GM12878 (cell line): ENCODE measurements around the gene EPHA1. TPM values are rescaled to one million over a fixed set of nuclear protein-coding genes. Genes with fewer than 3 reads are reported as not detected.

ENCODE experiments used
- ATAC-seq: fragments of 200-7000 bp; cut with Tn5 transposase; 3 replicates; pipeline ENCODE4 v1.9.1; 2020; ENCODE audit warnings: mild to moderate bottlenecking, moderate library complexity
- BruUV-seq: library from RNA; stranded (reverse); fragments of 400-500 nt; replicated peaks from 2 replicates; lab custom pipeline; 2021; lab: Mats Ljungman, UMichigan
- CTCF ChIA-PET: fragments of 300-600 bp; sonication (Branson Sonifier 250); formaldehyde crosslinking; extraction: SDS; loops from one replicate; lab custom pipeline; 2021; ENCODE audit warnings: inconsistent platforms; lab: Yijun Ruan, JAX
- POLR2A ChIA-PET: fragments of 350-600 bp; formaldehyde crosslinking; extraction: SDS; loops from one replicate; lab custom pipeline; 2021; ENCODE audit warnings: inconsistent platforms; lab: Charles Lee
- RAD21 ChIA-PET: fragments of 300-600 bp; sonication (Branson Sonifier 250); formaldehyde crosslinking; loops from one replicate; lab custom pipeline; 2023; ENCODE audit warnings: antibody characterized with exemption; ENCODE audit not compliant: unreplicated experiment; lab: Charles Lee
- SMC1A ChIA-PET: fragments of 300-600 bp; sonication (Branson Sonifier 250); formaldehyde crosslinking; loops from one replicate; lab custom pipeline; 2023; ENCODE audit not compliant: unreplicated experiment, uncharacterized antibody; lab: Charles Lee
- DNase-seq: peaks from one replicate; pipeline ENCODE4 v3.0.0-alpha.2; 2011; ENCODE audit warnings: low read depth, low spot score
- FAIRE-seq: peaks from 3 replicates; lab custom pipeline; 2011; peaks lifted over from hg19 to GRCh38; lab: Jason Lieb, UNC
- H2AFZ ChIP-seq: 2 replicates; pipeline ENCODE4 v1.6.0; 2011; ENCODE audit warnings: low read depth, low read length, control low read depth; ENCODE audit not compliant: control insufficient read depth
- H3K27ac ChIP-seq: 2 replicates; pipeline ENCODE4 v1.5.1; 2011; ENCODE audit warnings: control low read depth; ENCODE audit not compliant: control insufficient read depth, insufficient read depth
- H3K27me3 ChIP-seq, 2 experiments: replicated peaks in 1 of 2; 2 replicates each; pipeline versions ENCODE4 v1.6.0 to v1.6.1; 2011; ENCODE audit warnings: low read length in 1 of 2; ENCODE audit not compliant: control insufficient read depth in 2 of 2, insufficient read depth in 2 of 2
- H3K36me3 ChIP-seq, 2 experiments: 2 replicates each; pipeline ENCODE4 v1.5.1; 2011; ENCODE audit warnings: low read length in 1 of 2; ENCODE audit not compliant: control insufficient read depth in 2 of 2, insufficient read depth in 2 of 2
- H3K4me1 ChIP-seq: 2 replicates; pipeline ENCODE4 v1.6.1; 2011; ENCODE audit warnings: mild to moderate bottlenecking, low read length, moderate library complexity, mixed read lengths; ENCODE audit not compliant: control insufficient read depth, insufficient read depth
- H3K4me2 ChIP-seq: 2 replicates; pipeline ENCODE4 v1.6.0; 2011; ENCODE audit warnings: control low read depth; ENCODE audit not compliant: control insufficient read depth, insufficient read depth
- H3K4me3 ChIP-seq: fragments of 200-600 bp; sonication (generic); 2 replicates; pipeline ENCODE4 v1.5.1; 2016
- H3K79me2 ChIP-seq: 2 replicates; pipeline ENCODE4 v1.6.0; 2011; ENCODE audit warnings: low read length; ENCODE audit not compliant: control insufficient read depth, insufficient read depth
- H3K9ac ChIP-seq: 2 replicates; pipeline ENCODE4 v1.8.0; 2011; ENCODE audit warnings: low read length, control low read depth, mixed read lengths; ENCODE audit not compliant: control insufficient read depth, insufficient read depth
- H3K9me3 ChIP-seq: replicated peaks from 3 replicates; pipeline ENCODE4 v1.5.1; 2011; ENCODE audit warnings: mild to moderate bottlenecking, low read length; ENCODE audit not compliant: control insufficient read depth, insufficient read depth
- H4K20me1 ChIP-seq: 2 replicates; pipeline ENCODE4 v1.6.0; 2011; ENCODE audit not compliant: control insufficient read depth, insufficient read depth
- BCLAF1 ChIP-seq: fragments of 450-650 bp; IDR thresholded peaks from 2 replicates; pipeline ENCODE4 v1.6.1; 2017; ENCODE audit warnings: antibody characterized with exemption, mild to moderate bottlenecking, moderate library complexity
- CHD2 ChIP-seq: IDR thresholded peaks from 2 replicates; pipeline ENCODE4 v1.6.1; 2011; ENCODE audit warnings: low read depth, low read length, improper control_type of control experiment, borderline replicate concordance
- CTCF ChIP-seq, 3 experiments: IDR thresholded peaks in 2 of 3; conservative IDR thresholded peaks in 1 of 3; 2 replicates each; pipeline ENCODE4 v1.5.1; 2011; ENCODE audit warnings: low read depth in 3 of 3, low read length in 3 of 3, mild to moderate bottlenecking in 3 of 3, control low read depth in 2 of 3, moderate library complexity in 2 of 3, inconsistent platforms in 1 of 3, mixed read lengths in 1 of 3; ENCODE audit not compliant: control insufficient read depth in 2 of 3, insufficient read depth in 1 of 3; ENCODE audit errors: extremely low read depth in 1 of 3
- HSF1 ChIP-seq: fragments of 150-350 bp; IDR thresholded peaks from 2 replicates; pipeline ENCODE4 v1.6.1; 2014; ENCODE audit warnings: mild to moderate bottlenecking, low read depth, low read length
- MXI1 ChIP-seq: fragments of 150-350 bp; IDR thresholded peaks from 2 replicates; pipeline ENCODE4 v1.6.1; 2011; ENCODE audit warnings: low read depth, mild to moderate bottlenecking, inconsistent platforms, low read length, improper control_type of control experiment
- PAX8 ChIP-seq: fragments of 450-650 bp; IDR thresholded peaks from 2 replicates; pipeline ENCODE4 v1.6.1; 2017; ENCODE audit warnings: mild to moderate bottlenecking, moderate library complexity
- POLR2A ChIP-seq: IDR thresholded peaks from 2 replicates; pipeline ENCODE4 v1.6.1; 2011; ENCODE audit warnings: low read depth, mild to moderate bottlenecking, low read length
- POLR2AphosphoS5 ChIP-seq: IDR thresholded peaks from 2 replicates; pipeline ENCODE4 v1.6.1; 2011; ENCODE audit warnings: mild to moderate bottlenecking, low read length, inconsistent platforms
- RBBP5 ChIP-seq: fragments of 200-600 bp; sonication (generic); conservative IDR thresholded peaks from 2 replicates; pipeline ENCODE4 v1.6.1; 2016
- SRF ChIP-seq, 2 experiments: IDR thresholded peaks; 2 replicates each; pipeline ENCODE4 v1.6.1; 2011; ENCODE audit warnings: low read depth in 2 of 2, low read length in 2 of 2, mild to moderate bottlenecking in 1 of 2, moderate library complexity in 1 of 2
- TCF3 ChIP-seq: IDR thresholded peaks from 2 replicates; pipeline ENCODE4 v1.6.1; 2012; ENCODE audit warnings: low read depth, mild to moderate bottlenecking, low read length, borderline replicate concordance; ENCODE audit not compliant: insufficient read depth
- WGBS: methylation state at CpG from one replicate; pipeline ENCODE4 v1.1.6; 2016; ENCODE audit warnings: low lambda C conversion rate; ENCODE audit not compliant: insufficient replicate concordance, insufficient coverage; ENCODE audit errors: missing lambda C conversion rate; 5-methylcytosine and 5-hydroxymethylcytosine counted together
- in situ Hi-C: fragments of 300-500 bp; cut with MboI; formaldehyde crosslinking; loops from 9 replicates; pipeline ENCODE4 v1.14.3; 2018; ENCODE audit warnings: mixed read lengths
- intact Hi-C: fragments of 100-400 bp; cut with micrococcal nuclease; formaldehyde crosslinking; loops from one replicate; pipeline ENCODE4 v1.14.2; 2022; ENCODE audit not compliant: unreplicated experiment
- polyA plus RNA-seq, 11 experiments: library from polyadenylated mRNA; depleted of rRNA in 4 of 11; unstranded in 6 of 11; stranded (reverse) in 5 of 11; fragments of >200 nt; fragmentation: Nextera tagmentation in 4 of 11; fragmentation: Illumina TruSeq in 1 of 11; extraction: Ambion mirVana in 4 of 11; extraction: Trizol in 1 of 11; gene quantifications; 1 replicate in 1 of 11; 2 replicates in 10 of 11; pipeline versions ENCODE4 v1.2.1 to v1.2.3, GENCODE V29; 2011 to 2016; ENCODE audit warnings: inconsistent platforms in 2 of 11, missing spikeins in 2 of 11, low read depth in 1 of 11
- total RNA-seq, 4 experiments: library from RNA; depleted of rRNA in 3 of 4; stranded (reverse); fragments of >200 nt in 3 of 4; fragmentation: Illumina TruSeq in 1 of 4; extraction: Trizol in 1 of 4; gene quantifications; 2 replicates each; pipeline versions ENCODE4 v1.2.1 to v1.2.3, GENCODE V29; 2013 to 2021

EPHA1 gene
- total and polyA plus RNA-seq, 10 of the 15 experiments (the other 5 are each of a cell fraction or from before 2014, with no cell fraction given), result 0.11 to 0.35 (median 0.24) TPM; not detected in 6

- H4K20me1 ChIP-seq, result no peaks in the 10 kb centered on the region; the same call in 1 of the 2 replicates
- H3K9ac ChIP-seq, result no peak overlapping the region
- intact Hi-C loops (no loop called here), in situ Hi-C loops (no loop called here)
- no peak overlapping the region for H3K4me3 ChIP-seq
- no peaks in the 10 kb centered on the region for H3K27me3 ChIP-seq
- CTCF ChIA-PET, result interaction anchor here (1.1 kb wide), 1 partner anchor 740 kb away, joined by 3 read pairs; no protein-coding TSS in a partner anchor
- H3K36me3 ChIP-seq, result peaks cover 7 to 33% of the 10 kb centered on the region in 2 experiments; a peak in 3 of 4 replicates
- POLR2A ChIA-PET, result no interaction called here
- no peak overlapping the region for H2AFZ ChIP-seq
- no peak for DNase-seq
- RAD21 ChIA-PET, result no interaction called here
- H3K79me2 ChIP-seq, result peaks cover 28% of the 10 kb centered on the region
- 95% methylated on average over 22 of the region's 23 CpGs for WGBS
- H3K27ac ChIP-seq, result no peak overlapping the region
- SMC1A ChIA-PET, result no interaction called here
- peaks cover 13% of the 10 kb centered on the region for H3K4me1 ChIP-seq
- no TSS peak for BruUV-seq
- no peaks in the 10 kb centered on the region for H3K9me3 ChIP-seq
- H3K4me2 ChIP-seq, result no peak overlapping the region
- FAIRE-seq, result no peak
- ATAC-seq, result no peak
- TF ChIP-seq PAX8 (no peak), POLR2A (peak; percentile 60), POLR2AphosphoS5 (peak; percentile 54), CHD2 (no peak), SRF (IDR thresholded peaks at IDR 0.05; ENCODE audit: low read depth in 2 of 2, low read length in 2 of 2) (no peak), BCLAF1 (no peak), RBBP5 (no peak), HSF1 (no peak), TCF3 (no peak), CTCF (IDR thresholded peaks at IDR 0.05 in 2 of 3, conservative IDR thresholded peaks at IDR 0.05 in 1 of 3; ENCODE audit: control insufficient read depth in 2 of 3, extremely low read depth in 1 of 3, insufficient read depth in 1 of 3, low read depth in 3 of 3, low read length in 3 of 3) (0 out of 6 replicates have a peak, but pooled peaks of 2 of the 3 experiments have one; percentile 3 to 11), MXI1 (no peak)
- TF ChIP-seq, all 136 proteins: peak for 3
Observed at GRCh38 chr7:143387156-143387975, 21.3 kb downstream of the EPHA1 start.
